GM12878 (cell line): ENCODE data around the gene WWP2. TPM values are rescaled to one million over a fixed set of nuclear protein-coding genes. Genes with fewer than 3 reads are reported as not detected.

ENCODE experiments used
- ATAC-seq: fragments of 200-7000 bp; cut with Tn5 transposase; 3 replicates; pipeline ENCODE4 v1.9.1; 2020; ENCODE audit warnings: mild to moderate bottlenecking, moderate library complexity
- BruUV-seq: library from RNA; stranded (reverse); fragments of 400-500 nt; replicated peaks from 2 replicates; lab custom pipeline; 2021; lab: Mats Ljungman, UMichigan
- CTCF ChIA-PET: fragments of 300-600 bp; sonication (Branson Sonifier 250); formaldehyde crosslinking; extraction: SDS; loops from one replicate; lab custom pipeline; 2021; ENCODE audit warnings: inconsistent platforms; lab: Yijun Ruan, JAX
- POLR2A ChIA-PET: fragments of 350-600 bp; formaldehyde crosslinking; extraction: SDS; loops from one replicate; lab custom pipeline; 2021; ENCODE audit warnings: inconsistent platforms; lab: Charles Lee
- RAD21 ChIA-PET: fragments of 300-600 bp; sonication (Branson Sonifier 250); formaldehyde crosslinking; loops from one replicate; lab custom pipeline; 2023; ENCODE audit warnings: antibody characterized with exemption; ENCODE audit not compliant: unreplicated experiment; lab: Charles Lee
- SMC1A ChIA-PET: fragments of 300-600 bp; sonication (Branson Sonifier 250); formaldehyde crosslinking; loops from one replicate; lab custom pipeline; 2023; ENCODE audit not compliant: unreplicated experiment, uncharacterized antibody; lab: Charles Lee
- DNase-seq: peaks from one replicate; pipeline ENCODE4 v3.0.0-alpha.2; 2011; ENCODE audit warnings: low read depth, low spot score
- FAIRE-seq: peaks from 3 replicates; lab custom pipeline; 2011; peaks lifted over from hg19 to GRCh38; lab: Jason Lieb, UNC
- H2AFZ ChIP-seq: 2 replicates; pipeline ENCODE4 v1.6.0; 2011; ENCODE audit warnings: low read depth, low read length, control low read depth; ENCODE audit not compliant: control insufficient read depth
- H3K27ac ChIP-seq: 2 replicates; pipeline ENCODE4 v1.5.1; 2011; ENCODE audit warnings: control low read depth; ENCODE audit not compliant: control insufficient read depth, insufficient read depth
- H3K27me3 ChIP-seq, 2 experiments: replicated peaks in 1 of 2; 2 replicates each; pipeline versions ENCODE4 v1.6.0 to v1.6.1; 2011; ENCODE audit warnings: low read length in 1 of 2; ENCODE audit not compliant: control insufficient read depth in 2 of 2, insufficient read depth in 2 of 2
- H3K36me3 ChIP-seq, 2 experiments: 2 replicates each; pipeline ENCODE4 v1.5.1; 2011; ENCODE audit warnings: low read length in 1 of 2; ENCODE audit not compliant: control insufficient read depth in 2 of 2, insufficient read depth in 2 of 2
- H3K4me1 ChIP-seq: 2 replicates; pipeline ENCODE4 v1.6.1; 2011; ENCODE audit warnings: mild to moderate bottlenecking, low read length, moderate library complexity, mixed read lengths; ENCODE audit not compliant: control insufficient read depth, insufficient read depth
- H3K4me2 ChIP-seq: 2 replicates; pipeline ENCODE4 v1.6.0; 2011; ENCODE audit warnings: control low read depth; ENCODE audit not compliant: control insufficient read depth, insufficient read depth
- H3K4me3 ChIP-seq: fragments of 200-600 bp; sonication (generic); 2 replicates; pipeline ENCODE4 v1.5.1; 2016
- H3K79me2 ChIP-seq: 2 replicates; pipeline ENCODE4 v1.6.0; 2011; ENCODE audit warnings: low read length; ENCODE audit not compliant: control insufficient read depth, insufficient read depth
- H3K9ac ChIP-seq: 2 replicates; pipeline ENCODE4 v1.8.0; 2011; ENCODE audit warnings: low read length, control low read depth, mixed read lengths; ENCODE audit not compliant: control insufficient read depth, insufficient read depth
- H3K9me3 ChIP-seq: replicated peaks from 3 replicates; pipeline ENCODE4 v1.5.1; 2011; ENCODE audit warnings: mild to moderate bottlenecking, low read length; ENCODE audit not compliant: control insufficient read depth, insufficient read depth
- H4K20me1 ChIP-seq: 2 replicates; pipeline ENCODE4 v1.6.0; 2011; ENCODE audit not compliant: control insufficient read depth, insufficient read depth
- CBFB ChIP-seq: IDR thresholded peaks from 2 replicates; pipeline ENCODE4 v1.6.1; 2016; ENCODE audit warnings: antibody characterized with exemption, low read depth
- ELK1 ChIP-seq: IDR thresholded peaks from 2 replicates; pipeline ENCODE4 v1.6.1; 2012; ENCODE audit warnings: low read depth, low read length, improper control_type of control experiment
- HSF1 ChIP-seq: fragments of 150-350 bp; IDR thresholded peaks from 2 replicates; pipeline ENCODE4 v1.6.1; 2014; ENCODE audit warnings: mild to moderate bottlenecking, low read depth, low read length
- NFYB ChIP-seq: IDR thresholded peaks from 2 replicates; pipeline ENCODE4 v1.6.1; 2011; ENCODE audit warnings: low read depth, mild to moderate bottlenecking, low read length, improper control_type of control experiment, moderate library complexity; ENCODE audit not compliant: insufficient read depth
- POLR2AphosphoS5 ChIP-seq: IDR thresholded peaks from 2 replicates; pipeline ENCODE4 v1.6.1; 2011; ENCODE audit warnings: mild to moderate bottlenecking, low read length, inconsistent platforms
- POU2F2 ChIP-seq: IDR thresholded peaks from 3 replicates; pipeline ENCODE4 v1.6.1; 2011; ENCODE audit warnings: low read depth, mild to moderate bottlenecking, low read length, borderline replicate concordance
- SMAD1 ChIP-seq: fragments of 450-650 bp; IDR thresholded peaks from 2 replicates; pipeline ENCODE4 v1.6.1; 2018; ENCODE audit warnings: mild to moderate bottlenecking, low read depth; ENCODE audit not compliant: partially characterized antibody
- SREBF1 ChIP-seq: IDR thresholded peaks from 2 replicates; pipeline ENCODE4 v1.6.1; 2012; ENCODE audit warnings: mild to moderate bottlenecking, low read length
- TARDBP ChIP-seq: IDR thresholded peaks from 2 replicates; pipeline ENCODE4 v1.6.1; 2016; ENCODE audit warnings: borderline replicate concordance
- TCF3 ChIP-seq: IDR thresholded peaks from 2 replicates; pipeline ENCODE4 v1.6.1; 2012; ENCODE audit warnings: low read depth, mild to moderate bottlenecking, low read length, borderline replicate concordance; ENCODE audit not compliant: insufficient read depth
- ZNF384 ChIP-seq: IDR thresholded peaks from 2 replicates; pipeline ENCODE4 v1.6.1; 2012; ENCODE audit warnings: low read depth, mild to moderate bottlenecking, low read length, improper control_type of control experiment, borderline replicate concordance
- ZZZ3 ChIP-seq: IDR thresholded peaks from 2 replicates; pipeline ENCODE4 v1.6.1; 2011; ENCODE audit warnings: low read depth; ENCODE audit not compliant: control insufficient read depth, insufficient read length
- WGBS: methylation state at CpG from one replicate; pipeline ENCODE4 v1.1.6; 2016; ENCODE audit warnings: low lambda C conversion rate; ENCODE audit not compliant: insufficient replicate concordance, insufficient coverage; ENCODE audit errors: missing lambda C conversion rate; 5-methylcytosine and 5-hydroxymethylcytosine counted together
- in situ Hi-C: fragments of 300-500 bp; cut with MboI; formaldehyde crosslinking; loops from 9 replicates; pipeline ENCODE4 v1.14.3; 2018; ENCODE audit warnings: mixed read lengths
- intact Hi-C: fragments of 100-400 bp; cut with micrococcal nuclease; formaldehyde crosslinking; loops from one replicate; pipeline ENCODE4 v1.14.2; 2022; ENCODE audit not compliant: unreplicated experiment
- polyA plus RNA-seq, 11 experiments: library from polyadenylated mRNA; depleted of rRNA in 4 of 11; unstranded in 6 of 11; stranded (reverse) in 5 of 11; fragments of >200 nt; fragmentation: Nextera tagmentation in 4 of 11; fragmentation: Illumina TruSeq in 1 of 11; extraction: Ambion mirVana in 4 of 11; extraction: Trizol in 1 of 11; gene quantifications; 1 replicate in 1 of 11; 2 replicates in 10 of 11; pipeline versions ENCODE4 v1.2.1 to v1.2.3, GENCODE V29; 2011 to 2016; ENCODE audit warnings: inconsistent platforms in 2 of 11, missing spikeins in 2 of 11, low read depth in 1 of 11
- total RNA-seq, 4 experiments: library from RNA; depleted of rRNA in 3 of 4; stranded (reverse); fragments of >200 nt in 3 of 4; fragmentation: Illumina TruSeq in 1 of 4; extraction: Trizol in 1 of 4; gene quantifications; 2 replicates each; pipeline versions ENCODE4 v1.2.1 to v1.2.3, GENCODE V29; 2013 to 2021
- TF ChIP-seq, protein P1 (sequence below): fragments of 450-650 bp; formaldehyde crosslinking; IDR thresholded peaks from 2 replicates; pipeline ENCODE4 v1.4.0; 2022; ENCODE audit warnings: mild to moderate bottlenecking, moderate library complexity
- TF ChIP-seq, protein P2 (sequence below): fragments of 450-650 bp; IDR thresholded peaks from 2 replicates; pipeline ENCODE4 v1.6.1; 2017; ENCODE audit warnings: mild to moderate bottlenecking, low read depth, inconsistent platforms; ENCODE audit not compliant: poor library complexity, severe bottlenecking
- TF ChIP-seq, protein P3 (sequence below): fragments of 450-650 bp; IDR thresholded peaks from 2 replicates; pipeline ENCODE4 v1.6.1; 2014; ENCODE audit warnings: mild to moderate bottlenecking

The WWP2 gene
- total and polyA plus RNA-seq, 10 of the 15 experiments (the other 5 are each of a cell fraction or from before 2014, with no cell fraction given): 2.8 to 47.0 (median 23.8) TPM

- no peak overlapping the region for H2AFZ ChIP-seq
- FAIRE-seq (no peak), ATAC-seq (no peak), DNase-seq (no peak)
- no peak overlapping the region for H3K9ac ChIP-seq
- CTCF ChIA-PET: no interaction called here
- BruUV-seq: no TSS peak
- H3K4me3 ChIP-seq: no peak overlapping the region
- SMC1A ChIA-PET: no interaction called here
- intact Hi-C loops (no loop called here), in situ Hi-C loops (no loop called here)
- RAD21 ChIA-PET: no interaction called here
- H3K36me3 ChIP-seq: peaks cover 0 to 7% of the 10 kb centered on the region in 2 experiments; a peak in 1 of 4 replicates
- no peaks in the 10 kb centered on the region for H3K9me3 ChIP-seq
- POLR2A ChIA-PET: no interaction called here
- no peaks in the 10 kb centered on the region for H3K27me3 ChIP-seq
- H4K20me1 ChIP-seq: no peaks in the 10 kb centered on the region
- no peak overlapping the region for H3K4me2 ChIP-seq
- H3K27ac ChIP-seq: no peak overlapping the region
- H3K79me2 ChIP-seq: no peaks in the 10 kb centered on the region
- H3K4me1 ChIP-seq: peaks cover under 1% of the 10 kb centered on the region; the same call in 1 of the 2 replicates
- WGBS: over 99% methylated on average over 10 of the region's 10 CpGs
- TF ChIP-seq SREBF1 (no peak), TCF3 (no peak), POLR2AphosphoS5 (no peak), ZZZ3 (no peak), CBFB (no peak), TARDBP (no peak), POU2F2 (no peak), ZNF384 (no peak), NFYB (no peak), HSF1 (no peak), SMAD1 (no peak), ELK1 (no peak)
- TF ChIP-seq, protein P1, sequence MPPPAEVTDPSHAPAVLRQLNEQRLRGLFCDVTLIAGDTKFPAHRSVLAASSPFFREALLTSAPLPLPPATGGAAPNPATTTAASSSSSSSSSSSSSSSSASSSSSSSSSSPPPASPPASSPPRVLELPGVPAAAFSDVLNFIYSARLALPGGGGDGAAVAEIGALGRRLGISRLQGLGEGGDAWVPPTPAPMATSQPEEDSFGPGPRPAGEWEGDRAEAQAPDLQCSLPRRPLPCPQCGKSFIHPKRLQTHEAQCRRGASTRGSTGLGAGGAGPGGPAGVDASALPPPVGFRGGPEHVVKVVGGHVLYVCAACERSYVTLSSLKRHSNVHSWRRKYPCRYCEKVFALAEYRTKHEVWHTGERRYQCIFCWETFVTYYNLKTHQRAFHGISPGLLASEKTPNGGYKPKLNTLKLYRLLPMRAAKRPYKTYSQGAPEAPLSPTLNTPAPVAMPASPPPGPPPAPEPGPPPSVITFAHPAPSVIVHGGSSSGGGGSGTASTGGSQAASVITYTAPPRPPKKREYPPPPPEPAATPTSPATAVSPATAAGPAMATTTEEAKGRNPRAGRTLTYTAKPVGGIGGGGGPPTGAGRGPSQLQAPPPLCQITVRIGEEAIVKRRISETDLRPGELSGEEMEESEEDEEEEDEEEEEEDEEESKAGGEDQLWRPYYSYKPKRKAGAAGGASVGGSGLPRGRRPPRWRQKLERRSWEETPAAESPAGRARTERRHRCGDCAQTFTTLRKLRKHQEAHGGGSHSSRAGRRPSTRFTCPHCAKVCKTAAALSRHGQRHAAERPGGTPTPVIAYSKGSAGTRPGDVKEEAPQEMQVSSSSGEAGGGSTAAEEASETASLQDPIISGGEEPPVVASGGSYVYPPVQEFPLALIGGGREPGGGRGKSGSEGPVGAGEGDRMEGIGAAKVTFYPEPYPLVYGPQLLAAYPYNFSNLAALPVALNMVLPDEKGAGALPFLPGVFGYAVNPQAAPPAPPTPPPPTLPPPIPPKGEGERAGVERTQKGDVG (CRISPR knock-in tag): no peak
- TF ChIP-seq, protein P2, sequence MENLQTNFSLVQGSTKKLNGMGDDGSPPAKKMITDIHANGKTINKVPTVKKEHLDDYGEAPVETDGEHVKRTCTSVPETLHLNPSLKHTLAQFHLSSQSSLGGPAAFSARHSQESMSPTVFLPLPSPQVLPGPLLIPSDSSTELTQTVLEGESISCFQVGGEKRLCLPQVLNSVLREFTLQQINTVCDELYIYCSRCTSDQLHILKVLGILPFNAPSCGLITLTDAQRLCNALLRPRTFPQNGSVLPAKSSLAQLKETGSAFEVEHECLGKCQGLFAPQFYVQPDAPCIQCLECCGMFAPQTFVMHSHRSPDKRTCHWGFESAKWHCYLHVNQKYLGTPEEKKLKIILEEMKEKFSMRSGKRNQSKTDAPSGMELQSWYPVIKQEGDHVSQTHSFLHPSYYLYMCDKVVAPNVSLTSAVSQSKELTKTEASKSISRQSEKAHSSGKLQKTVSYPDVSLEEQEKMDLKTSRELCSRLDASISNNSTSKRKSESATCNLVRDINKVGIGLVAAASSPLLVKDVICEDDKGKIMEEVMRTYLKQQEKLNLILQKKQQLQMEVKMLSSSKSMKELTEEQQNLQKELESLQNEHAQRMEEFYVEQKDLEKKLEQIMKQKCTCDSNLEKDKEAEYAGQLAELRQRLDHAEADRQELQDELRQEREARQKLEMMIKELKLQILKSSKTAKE: no peak
- TF ChIP-seq, protein P3, sequence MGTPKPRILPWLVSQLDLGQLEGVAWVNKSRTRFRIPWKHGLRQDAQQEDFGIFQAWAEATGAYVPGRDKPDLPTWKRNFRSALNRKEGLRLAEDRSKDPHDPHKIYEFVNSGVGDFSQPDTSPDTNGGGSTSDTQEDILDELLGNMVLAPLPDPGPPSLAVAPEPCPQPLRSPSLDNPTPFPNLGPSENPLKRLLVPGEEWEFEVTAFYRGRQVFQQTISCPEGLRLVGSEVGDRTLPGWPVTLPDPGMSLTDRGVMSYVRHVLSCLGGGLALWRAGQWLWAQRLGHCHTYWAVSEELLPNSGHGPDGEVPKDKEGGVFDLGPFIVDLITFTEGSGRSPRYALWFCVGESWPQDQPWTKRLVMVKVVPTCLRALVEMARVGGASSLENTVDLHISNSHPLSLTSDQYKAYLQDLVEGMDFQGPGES: no peak
These were observed 77.8 kb downstream of the WWP2 start for GRCh38 chr16:69839798-69840409.
